HepG2 (cell line): Measurements from ENCODE around the gene LRP1B.

ENCODE experiments used
- ARID2 ChIP-seq: sonication (generic); formaldehyde crosslinking; IDR thresholded peaks from 2 replicates; pipeline ENCODE4 v1.8.1; 2022; ENCODE audit warnings: mild to moderate bottlenecking, missing genetic modification reagents, borderline replicate concordance
- NAIF1 ChIP-seq: sonication (generic); formaldehyde crosslinking; IDR thresholded peaks from 2 replicates; pipeline ENCODE4 v1.5.0; 2020; ENCODE audit warnings: mild to moderate bottlenecking, missing genetic modification reagents, borderline replicate concordance

- TF ChIP-seq ARID2 (CRISPR knock-in tag), result no peak
- no peak for TF ChIP-seq NAIF1
These were observed 1624.2 kb downstream of the LRP1B start for GRCh38 chr2:140506606-140507005.
